T-helper 22 cell (primary cell): ENCODE results near the gene FIG4.
"Not testable (repeated sequence)": the region's sequence is repeated elsewhere in the genome, so short reads cannot be mapped to it uniquely, and the experiment has no call there.

Source experiments
- DNase-seq: peaks from one replicate; pipeline ENCODE4 v3.0.0-alpha.2; 2020; ENCODE audit warnings: low read depth

The FIG4 gene

GRCh38 chr6:109795994-109796555 is 105.0 kb downstream of the FIG4 start:
- no peak for DNase-seq

DNA sequence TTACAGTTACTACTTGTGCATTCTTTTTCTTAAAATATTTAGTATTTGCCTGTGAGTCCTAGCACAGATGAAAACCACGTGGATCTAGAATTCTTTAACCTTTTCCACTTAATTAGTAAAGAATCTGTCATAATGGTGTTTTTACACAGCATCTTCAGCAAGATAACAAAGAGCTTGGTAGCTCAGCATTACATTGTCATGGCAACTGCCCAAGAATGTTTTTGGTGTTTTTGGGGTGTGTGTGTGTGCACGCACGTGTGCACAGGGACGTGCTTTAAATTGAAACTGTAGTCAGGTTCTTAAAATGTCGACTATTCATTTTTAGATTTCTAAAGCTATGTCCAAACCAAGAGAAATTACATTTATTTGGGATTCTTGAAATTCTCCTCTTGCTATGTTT is 108.0 kb downstream of the FIG4 start:
- DNase-seq = no peak

GRCh38 chr6:109799664-109800063 is 108.6 kb downstream of the FIG4 start:
- DNase-seq = no peak

DNA sequence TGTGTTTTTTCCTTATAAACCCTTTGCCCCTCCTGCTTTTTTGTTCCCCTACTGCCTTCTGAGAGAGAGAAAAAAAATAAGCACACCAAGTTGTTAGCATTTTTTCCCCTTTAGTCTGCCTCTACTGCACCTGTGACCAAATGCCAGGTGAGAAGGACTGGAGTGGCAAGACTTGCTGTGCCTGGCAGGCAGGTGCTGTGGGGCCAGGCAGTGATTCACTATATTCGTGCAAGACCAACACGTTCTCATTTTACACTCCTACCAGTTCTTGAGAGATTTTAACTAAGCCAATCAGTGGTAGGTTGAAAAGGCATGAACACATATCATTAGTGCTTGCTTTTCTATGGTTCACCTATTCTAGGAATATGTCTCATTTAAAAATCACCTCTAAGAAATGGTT is 109.7 kb downstream of the FIG4 start:
- no peak for DNase-seq

DNA sequence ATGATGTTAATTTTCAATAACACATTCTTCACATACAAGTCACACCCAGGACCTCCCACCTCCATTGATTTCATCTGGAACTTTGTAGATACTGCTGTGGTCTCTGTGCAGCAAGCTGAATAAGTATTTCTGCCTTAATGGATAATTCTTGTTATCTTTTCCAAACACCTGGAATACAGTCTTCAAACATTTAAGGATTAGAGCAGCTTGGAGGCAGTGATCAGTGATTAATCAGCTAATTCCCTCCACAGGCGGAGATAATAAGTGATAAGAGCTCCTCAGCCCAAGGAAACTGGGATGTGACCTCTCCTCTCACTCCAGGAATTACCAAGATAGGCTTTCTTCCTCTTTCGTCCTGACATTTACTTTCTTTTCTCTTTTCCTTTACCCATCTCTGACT is 110.7 kb downstream of the FIG4 start:
- no peak for DNase-seq

GRCh38 chr6:109804020-109804419 is 112.9 kb downstream of the FIG4 start:
- DNase-seq = no peak

DNA sequence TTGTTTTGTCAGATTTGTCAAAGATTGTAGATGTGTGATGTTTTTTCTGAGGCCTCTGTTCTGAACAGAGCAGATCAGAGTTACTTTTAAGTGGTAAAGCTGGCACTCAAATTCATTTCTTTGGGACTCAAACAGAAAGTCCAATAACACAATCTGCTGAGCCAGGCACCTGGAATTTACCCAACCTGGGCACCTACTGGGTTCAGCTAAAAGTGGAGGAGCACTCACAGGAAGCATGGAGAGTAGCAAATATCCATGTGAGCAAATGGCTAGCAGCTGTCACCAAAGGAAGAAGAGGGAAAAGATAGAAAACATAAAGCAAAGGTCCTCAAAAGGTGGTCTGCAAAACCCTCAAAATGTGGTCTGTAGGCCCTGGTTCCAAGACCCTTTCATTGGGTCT is 116.8 kb downstream of the FIG4 start:
- DNase-seq = no peak

- no peak for DNase-seq
Observed at GRCh38 chr6:109808837-109809236, 117.7 kb downstream of the FIG4 start.

DNA sequence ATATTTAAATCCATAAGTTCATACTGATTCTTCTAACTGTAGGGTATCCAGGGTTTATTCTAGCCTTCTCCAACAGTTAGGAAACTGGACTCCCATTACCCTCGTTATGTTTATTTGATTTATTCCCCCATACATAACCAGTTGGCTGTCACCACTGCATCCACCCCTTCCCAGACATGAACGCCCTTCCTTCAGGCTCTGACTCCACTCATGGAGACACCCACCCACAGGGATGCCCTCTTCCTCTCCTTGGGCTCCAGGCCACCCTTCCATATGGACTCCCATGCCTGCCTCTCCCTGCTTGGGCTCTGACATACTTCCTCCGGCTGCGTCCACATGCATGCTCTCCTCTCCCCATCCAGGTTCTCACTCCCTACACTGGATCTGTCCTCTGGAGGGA is 124.0 kb downstream of the FIG4 start:
- DNase-seq = no peak

- no peak for DNase-seq
Observed at GRCh38 chr6:109816452-109817374, 125.6 kb downstream of the FIG4 start.

DNA sequence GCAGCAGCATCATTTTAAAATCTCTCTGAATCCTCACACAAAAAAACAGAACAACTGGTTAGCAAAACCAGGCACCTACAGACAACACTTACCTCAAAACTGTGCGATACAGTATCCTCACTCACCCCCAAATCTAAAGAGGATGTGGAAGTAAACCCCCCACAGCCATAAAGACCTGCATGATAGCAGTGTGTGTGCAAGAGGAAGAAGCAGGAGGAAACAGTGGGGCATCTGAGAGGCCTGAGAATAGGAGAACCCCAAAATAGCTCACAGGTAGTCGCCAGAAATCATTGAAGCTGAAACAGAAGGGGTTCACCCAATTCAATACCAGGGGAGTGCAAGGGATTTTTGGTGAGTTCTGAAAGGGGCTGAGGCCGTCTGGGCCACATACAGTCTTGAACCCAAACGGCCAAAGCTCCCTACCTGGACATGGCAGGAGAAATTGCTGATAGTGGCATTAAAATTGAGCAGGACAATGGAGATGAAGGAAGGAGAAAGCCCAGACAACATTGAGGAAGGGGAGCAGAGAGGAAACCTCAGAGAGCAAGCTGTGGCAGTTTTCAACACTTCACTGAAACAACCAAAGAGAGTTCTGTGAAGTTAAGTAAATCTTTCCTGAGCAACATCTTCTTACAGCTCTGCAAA is 129.7 kb downstream of the FIG4 start:
- DNase-seq = no peak

GRCh38 chr6:109821428-109821827 is 130.3 kb downstream of the FIG4 start:
- no peak for DNase-seq

DNA sequence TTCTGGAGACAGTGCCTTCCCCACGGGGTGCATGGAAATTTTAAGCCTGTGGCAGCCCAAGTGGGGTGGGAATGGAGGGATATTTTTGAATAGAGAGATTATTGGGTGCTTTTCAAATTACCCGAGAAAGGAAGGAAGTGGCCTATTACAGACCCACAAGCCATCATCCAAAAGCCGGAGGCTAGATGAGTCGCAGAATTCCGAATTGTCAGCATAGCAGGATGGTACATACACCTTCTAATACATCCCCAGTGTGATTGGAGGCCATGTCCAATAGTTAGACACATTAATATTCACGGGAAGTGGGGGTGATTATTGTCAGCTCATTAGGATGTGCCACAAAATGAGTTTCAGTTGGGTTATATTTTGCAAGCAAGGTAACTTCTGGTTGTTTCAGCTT is 133.0 kb downstream of the FIG4 start:
- DNase-seq = no peak

GRCh38 chr6:109826551-109826950 is 135.5 kb downstream of the FIG4 start:
- no peak for DNase-seq

DNA sequence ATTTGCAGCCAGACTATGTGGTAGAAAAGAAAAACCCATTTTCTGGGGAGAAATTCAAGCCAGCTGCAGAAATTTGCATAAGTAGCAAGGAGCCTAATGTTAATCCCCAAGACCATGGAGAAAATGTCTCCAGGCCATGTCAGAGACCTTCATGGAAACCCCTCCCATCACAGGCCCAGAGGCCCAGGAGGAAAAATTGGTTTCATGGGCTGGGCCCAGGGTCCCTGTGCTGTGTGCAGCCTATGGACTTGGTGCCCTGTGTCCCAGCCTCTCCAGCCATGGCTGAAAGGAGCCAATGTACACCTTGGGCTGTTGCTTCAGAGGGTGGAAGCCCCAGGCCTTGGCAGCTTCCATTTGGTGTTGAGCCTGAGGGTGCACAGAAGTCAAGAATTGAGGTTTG is 140.3 kb downstream of the FIG4 start:
- not testable (repeated sequence) for DNase-seq

GRCh38 chr6:109834131-109834530 is 143.0 kb downstream of the FIG4 start:
- no peak for DNase-seq

GRCh38 chr6:109834595-109835437 is 143.7 kb downstream of the FIG4 start:
- DNase-seq = no peak

GRCh38 chr6:109840034-109840433 is 148.9 kb downstream of the FIG4 start:
- DNase-seq = no peak

GRCh38 chr6:109840796-109841195 is 149.7 kb downstream of the FIG4 start:
- DNase-seq = no peak

DNA sequence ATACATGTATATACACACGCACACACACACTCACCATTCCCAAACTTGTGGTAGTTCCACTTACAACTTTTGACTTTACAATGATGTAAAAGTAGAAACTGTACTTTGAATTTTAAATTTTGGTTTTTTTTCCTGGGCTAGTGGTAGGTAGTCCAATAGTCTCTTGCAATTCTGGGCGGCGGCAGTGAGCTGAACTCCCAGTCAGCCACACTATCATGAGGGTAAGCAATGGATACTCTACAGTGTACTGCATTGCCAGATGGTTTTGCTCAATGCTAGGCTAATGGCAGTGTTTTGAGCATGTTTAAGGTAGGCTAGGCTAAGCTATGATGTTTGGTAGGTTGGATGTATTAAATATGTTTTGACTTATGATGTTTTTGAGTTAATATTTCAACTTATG is 150.8 kb downstream of the FIG4 start:
- no peak for DNase-seq

GRCh38 chr6:109852713-109853112 is 161.6 kb downstream of the FIG4 start:
- DNase-seq = no peak

- no peak for DNase-seq
Observed at GRCh38 chr6:109853426-109853825, 162.3 kb downstream of the FIG4 start.
